Spinal cord (tissue), 10 donors: ENCODE data around the gene EEF1AKMT3. TPM values are rescaled to one million over a fixed set of nuclear protein-coding genes. Genes with fewer than 3 reads are reported as not detected.

Source experiments
- DNase-seq, 6 donors: peaks; one replicate each; pipeline versions ENCODE4 v3.0.0 to v3.0.0-alpha.2; 2013 to 2015; ENCODE audit warnings: low spot score in 6 of 6, low read depth in 4 of 6
- H3K27ac ChIP-seq: one replicate; pipeline ENCODE4 v1.5.1; 2013; ENCODE audit warnings: low read depth, low read length, control low read depth
- H3K27me3 ChIP-seq: one replicate; pipeline ENCODE4 v1.6.1; 2013; ENCODE audit warnings: low read length; ENCODE audit not compliant: control insufficient read depth, insufficient read depth
- H3K36me3 ChIP-seq: one replicate; pipeline ENCODE4 v1.6.1; 2013; ENCODE audit warnings: low read length; ENCODE audit not compliant: control insufficient read depth, insufficient read depth
- H3K4me1 ChIP-seq: one replicate; pipeline ENCODE4 v1.6.1; 2013; ENCODE audit warnings: low read length; ENCODE audit not compliant: control insufficient read depth, insufficient read depth
- H3K4me3 ChIP-seq: one replicate; pipeline ENCODE4 v1.5.1; 2013; ENCODE audit warnings: low read depth, low read length, control low read depth
- H3K9me3 ChIP-seq: one replicate; pipeline ENCODE4 v1.6.1; 2013; ENCODE audit warnings: low read length; ENCODE audit not compliant: control insufficient read depth, insufficient read depth
- WGBS: methylation state at CpG from one replicate; pipeline ENCODE4 v1.1.5; 2013; ENCODE audit warnings: missing lambda C conversion rate; ENCODE audit not compliant: insufficient coverage; 5-methylcytosine and 5-hydroxymethylcytosine counted together
- polyA plus RNA-seq, 2 donors: library from polyadenylated mRNA; unstranded; fragments of 120-200 nt; gene quantifications; one replicate each; pipeline ENCODE4 v1.2.1, GENCODE V29; 2013; ENCODE audit not compliant: insufficient read length in 2 of 2
- total RNA-seq, 2 donors: library from RNA; depleted of rRNA in 1 of 2; stranded (reverse); fragments of 120-200 nt in 1 of 2; fragments of >200 nt in 1 of 2; gene quantifications; one replicate each; pipeline versions ENCODE4 v1.2.3 to v1.2.4, GENCODE V29; 2013 to 2014
- donor health status: healthy.

The EEF1AKMT3 gene
- total and polyA plus RNA-seq, 4 donors: 4.7 to 6.1 (median 5.7) TPM

- Histone ChIP-seq H3K27ac (no peak overlapping the region), H3K4me3 (no peak overlapping the region), H3K27me3 (no peaks in the 10 kb centered on the region), H3K36me3 (peaks cover 44% of the 10 kb centered on the region), H3K9me3 (no peaks in the 10 kb centered on the region), H3K4me1 (no peaks in the 10 kb centered on the region)
- DNase-seq: no peak
- no CpG with 5 or more reads among the region's 1 CpG for WGBS
These were observed 30.2 kb downstream of the EEF1AKMT3 start for GRCh38 chr12:57802607-57803006.

DNA sequence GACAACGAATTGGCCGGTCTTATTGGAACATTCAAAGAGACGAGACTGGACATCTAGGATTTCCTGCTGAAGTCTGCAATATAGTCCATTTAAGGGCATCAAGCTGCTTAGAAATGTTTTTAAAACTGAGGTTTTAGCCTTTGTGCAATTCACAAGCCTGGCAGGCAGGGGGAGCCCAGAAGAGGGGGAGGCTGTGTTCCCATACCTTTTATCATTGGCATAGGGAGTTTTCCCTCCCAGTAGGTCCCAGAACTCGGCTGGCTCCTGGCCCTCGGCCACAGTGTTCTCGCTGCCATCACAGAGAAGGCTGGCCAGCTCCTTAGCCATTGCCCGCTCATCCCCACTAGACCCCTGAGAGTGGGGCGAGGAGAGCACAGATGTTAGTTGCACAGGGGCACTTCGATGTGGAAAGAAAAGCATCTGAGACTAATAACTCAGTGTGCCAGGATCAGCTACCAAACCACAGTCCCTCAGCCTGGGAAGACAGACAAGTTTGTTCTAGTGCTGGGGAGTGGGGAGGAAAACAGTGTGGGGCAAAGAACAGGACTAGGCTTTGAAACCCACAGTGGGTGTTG, 31.0 kb downstream of the EEF1AKMT3 start:
- H3K27ac ChIP-seq: no peak overlapping the region
- peak in 2 of 6 donors; percentile 37 to 53 for DNase-seq
- no peaks in the 10 kb centered on the region for H3K4me1 ChIP-seq
- H3K27me3 ChIP-seq: no peaks in the 10 kb centered on the region
- H3K4me3 ChIP-seq: no peak overlapping the region
- peaks cover 51% of the 10 kb centered on the region for H3K36me3 ChIP-seq
- WGBS: 65% methylated on average over 3 of the region's 9 CpGs
- H3K9me3 ChIP-seq: no peaks in the 10 kb centered on the region

DNA sequence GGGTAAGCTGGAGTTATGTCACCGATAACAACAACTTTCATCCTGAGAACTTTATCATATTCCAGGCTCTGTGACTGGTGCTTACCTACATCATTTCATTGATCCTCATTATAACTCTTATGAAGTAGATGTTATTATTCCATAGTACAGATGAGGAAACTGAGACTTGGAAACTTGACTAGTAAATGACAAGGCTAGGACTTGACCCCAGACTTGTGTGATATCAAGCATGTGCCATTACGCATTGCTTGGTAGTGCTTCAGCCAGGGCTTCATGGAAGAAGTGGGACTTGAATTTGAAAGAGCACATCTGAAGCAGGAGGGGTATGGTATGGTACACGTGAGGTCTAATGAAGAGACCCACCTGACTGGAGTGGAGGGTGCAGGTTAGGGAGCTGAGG, 34.3 kb downstream of the EEF1AKMT3 start:
- 94% methylated on average over 2 of the region's 3 CpGs for WGBS
- peaks cover 57% of the 10 kb centered on the region for H3K36me3 ChIP-seq

GRCh38 chr12:57807285-57807684, 34.9 kb downstream of the EEF1AKMT3 start:
- WGBS: 98% methylated on average over 7 of the region's 9 CpGs
- Histone ChIP-seq H3K9me3 (no peaks in the 10 kb centered on the region), H3K36me3 (peaks cover 55% of the 10 kb centered on the region), H3K4me3 (no peak overlapping the region), H3K27ac (no peak overlapping the region), H3K4me1 (no peaks in the 10 kb centered on the region), H3K27me3 (no peaks in the 10 kb centered on the region)
- DNase-seq: no peak

More for the DNA sequence above, 34.3 kb downstream of the EEF1AKMT3 start:
- no peak for DNase-seq
- Histone ChIP-seq H3K27ac (no peak overlapping the region), H3K4me1 (no peaks in the 10 kb centered on the region), H3K27me3 (no peaks in the 10 kb centered on the region), H3K4me3 (no peak overlapping the region), H3K9me3 (no peaks in the 10 kb centered on the region)

DNA sequence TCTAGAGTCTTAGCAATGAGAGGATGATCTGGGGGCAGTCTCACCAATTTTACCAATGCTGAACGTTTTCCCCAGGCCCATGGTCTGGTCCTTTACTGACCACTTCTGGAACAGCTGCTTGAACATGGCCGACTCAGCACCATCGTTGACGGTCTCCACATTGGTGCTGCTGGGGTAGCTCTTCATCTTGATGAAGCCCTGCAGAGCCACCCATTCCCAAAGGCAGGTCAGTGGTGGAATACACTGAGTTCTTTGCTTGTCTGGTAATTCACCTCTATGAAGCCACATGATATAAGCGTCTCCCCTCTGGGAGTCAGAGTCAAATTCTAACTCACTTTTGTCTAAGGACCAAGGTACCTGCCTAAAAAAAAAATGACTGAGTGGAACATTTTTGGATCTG, 35.9 kb downstream of the EEF1AKMT3 start:
- H3K9me3 ChIP-seq: no peaks in the 10 kb centered on the region
- no peaks in the 10 kb centered on the region for H3K27me3 ChIP-seq
- H3K4me3 ChIP-seq: no peak overlapping the region
- no peak overlapping the region for H3K27ac ChIP-seq
- no peak for DNase-seq
- H3K36me3 ChIP-seq: peaks cover 56% of the 10 kb centered on the region
- H3K4me1 ChIP-seq: no peaks in the 10 kb centered on the region
- 92% methylated on average over 4 of the region's 5 CpGs for WGBS

- no peak for DNase-seq
- Histone ChIP-seq H3K36me3 (peaks cover 60% of the 10 kb centered on the region), H3K9me3 (no peaks in the 10 kb centered on the region), H3K27me3 (no peaks in the 10 kb centered on the region), H3K4me3 (no peak overlapping the region), H3K27ac (no peak overlapping the region), H3K4me1 (peaks cover 6% of the 10 kb centered on the region)
- 96% methylated on average over 3 of the region's 3 CpGs for WGBS
These were observed 37.0 kb downstream of the EEF1AKMT3 start for GRCh38 chr12:57809425-57809824.

- Histone ChIP-seq H3K4me1 (peaks cover 9% of the 10 kb centered on the region), H3K9me3 (no peaks in the 10 kb centered on the region), H3K4me3 (no peak overlapping the region), H3K36me3 (peaks cover 53% of the 10 kb centered on the region), H3K27ac (no peak overlapping the region), H3K27me3 (no peaks in the 10 kb centered on the region)
- no peak for DNase-seq
- WGBS: 97% methylated on average over 5 of the region's 5 CpGs
These were observed 38.0 kb downstream of the EEF1AKMT3 start for GRCh38 chr12:57810450-57810849.

GRCh38 chr12:57811028-57811755, 38.8 kb downstream of the EEF1AKMT3 start:
- Histone ChIP-seq H3K4me1 (peaks cover 9% of the 10 kb centered on the region), H3K4me3 (no peak overlapping the region), H3K27ac (no peak overlapping the region), H3K9me3 (no peaks in the 10 kb centered on the region), H3K27me3 (no peaks in the 10 kb centered on the region), H3K36me3 (peaks cover 53% of the 10 kb centered on the region)
- 98% methylated on average over 5 of the region's 10 CpGs for whole genome bisulfite sequencing
- no peak for DNase-seq

- no peak overlapping the region for H3K27ac ChIP-seq
- H3K27me3 ChIP-seq: no peaks in the 10 kb centered on the region
- H3K9me3 ChIP-seq: no peaks in the 10 kb centered on the region
- H3K4me1 ChIP-seq: peaks cover 17% of the 10 kb centered on the region
- H3K36me3 ChIP-seq: peaks cover 40% of the 10 kb centered on the region
- H3K4me3 ChIP-seq: no peak overlapping the region
- 95% methylated on average over 14 of the region's 14 CpGs for WGBS
- DNase-seq: no peak
These were observed 40.9 kb downstream of the EEF1AKMT3 start for GRCh38 chr12:57813111-57813970.
